K562 (cell line): ENCODE measurements around the gene MAB21L3. TPM values are rescaled to one million over a fixed set of nuclear protein-coding genes. Genes with fewer than 3 reads are reported as not detected.

Source experiments
- ATF1 ChIP-seq, 2 experiments: fragments of 450-650 bp in 1 of 2; IDR thresholded peaks; 2 replicates each; pipeline ENCODE4 v1.6.1; 2016; ENCODE audit warnings: missing compliant biosample characterization in 1 of 2, missing genetic modification characterization in 1 of 2
- CEBPB ChIP-seq: fragments of 450-650 bp; IDR thresholded peaks from 2 replicates; pipeline ENCODE4 v1.6.1; 2016; ENCODE audit warnings: missing genetic modification characterization, missing compliant biosample characterization
- DIDO1 ChIP-seq: fragments of 450-650 bp; IDR thresholded peaks from 2 replicates; pipeline ENCODE4 v1.6.1; 2016; ENCODE audit warnings: low read depth, missing biosample characterization, missing genetic modification characterization
- IFI16 ChIP-seq: fragments of 250-450 bp; sonication (Bioruptor Pico); IDR thresholded peaks from 2 replicates; pipeline ENCODE4 v2.1.2; 2022; ENCODE audit warnings: mild to moderate bottlenecking, inconsistent platforms
- KLF6 ChIP-seq: fragments of 250-450 bp; sonication (Bioruptor Pico); IDR thresholded peaks from 2 replicates; pipeline ENCODE4 v1.4.0; 2020; ENCODE audit warnings: mild to moderate bottlenecking, moderate library complexity, borderline replicate concordance
- NCOA4 ChIP-seq: fragments of 450-650 bp; IDR thresholded peaks from 2 replicates; pipeline ENCODE4 v1.6.1; 2018; ENCODE audit warnings: mild to moderate bottlenecking; ENCODE audit not compliant: partially characterized antibody
- ZBTB7A ChIP-seq: IDR thresholded peaks from 2 replicates; pipeline ENCODE4 v1.6.1; 2011; ENCODE audit warnings: low read depth, mild to moderate bottlenecking, low read length, moderate library complexity, borderline replicate concordance; ENCODE audit not compliant: control insufficient read depth
- polyA plus RNA-seq, 8 experiments: library from polyadenylated mRNA; depleted of rRNA in 4 of 8; stranded (reverse) in 5 of 8; unstranded in 3 of 8; fragments of >200 nt; fragmentation: Nextera tagmentation in 2 of 8; fragmentation: Illumina TruSeq in 1 of 8; extraction: Ambion mirVana in 2 of 8; extraction: Trizol in 1 of 8; gene quantifications; 2 replicates each; pipeline versions ENCODE4 v1.2.1 to v1.2.3, GENCODE V29; 2011 to 2014; ENCODE audit warnings: inconsistent platforms in 1 of 8, missing spikeins in 1 of 8
- total RNA-seq, 7 experiments: library from RNA; depleted of rRNA in 6 of 7; stranded (reverse); fragments of >200 nt in 6 of 7; fragmentation: Illumina TruSeq in 2 of 7; extraction: Trizol in 2 of 7; gene quantifications; 2 replicates each; pipeline versions ENCODE4 v1.2.1 to v1.2.3, GENCODE V29; 2011 to 2021; ENCODE audit warnings: low replicate concordance in 1 of 7
- TF ChIP-seq, protein P1 (sequence below): fragments of 250-450 bp; sonication (Bioruptor Pico); IDR thresholded peaks from 2 replicates; pipeline ENCODE4 v1.9.0; 2021; ENCODE audit warnings: mild to moderate bottlenecking, inconsistent platforms
- TF ChIP-seq, protein P2 (sequence below): sonication (generic); formaldehyde crosslinking; IDR thresholded peaks from 2 replicates; pipeline ENCODE4 v1.8.1; 2023; ENCODE audit warnings: mild to moderate bottlenecking, missing genetic modification reagents
- TF ChIP-seq, protein P3 (sequence below), 3 experiments: IDR thresholded peaks in 2 of 3; conservative IDR thresholded peaks in 1 of 3; 2 replicates each; pipeline ENCODE4 v1.5.1; 2011 to 2012; ENCODE audit warnings: low read length in 3 of 3, mild to moderate bottlenecking in 3 of 3, control low read depth in 2 of 3, improper control_type of control experiment in 1 of 3, inconsistent platforms in 1 of 3, low read depth in 1 of 3, mixed read lengths in 1 of 3, moderate library complexity in 1 of 3; ENCODE audit not compliant: insufficient read depth in 2 of 3
- TF ChIP-seq, protein P4 (sequence below): fragments of 150-350 bp; IDR thresholded peaks from 2 replicates; pipeline ENCODE4 v1.6.1; 2014; ENCODE audit warnings: low read depth, mild to moderate bottlenecking, low read length, borderline replicate concordance

MAB21L3 gene
- total and polyA plus RNA-seq, 9 of the 15 experiments (the other 6 are each of a cell fraction or from before 2014, with no cell fraction given): not detected

DNA sequence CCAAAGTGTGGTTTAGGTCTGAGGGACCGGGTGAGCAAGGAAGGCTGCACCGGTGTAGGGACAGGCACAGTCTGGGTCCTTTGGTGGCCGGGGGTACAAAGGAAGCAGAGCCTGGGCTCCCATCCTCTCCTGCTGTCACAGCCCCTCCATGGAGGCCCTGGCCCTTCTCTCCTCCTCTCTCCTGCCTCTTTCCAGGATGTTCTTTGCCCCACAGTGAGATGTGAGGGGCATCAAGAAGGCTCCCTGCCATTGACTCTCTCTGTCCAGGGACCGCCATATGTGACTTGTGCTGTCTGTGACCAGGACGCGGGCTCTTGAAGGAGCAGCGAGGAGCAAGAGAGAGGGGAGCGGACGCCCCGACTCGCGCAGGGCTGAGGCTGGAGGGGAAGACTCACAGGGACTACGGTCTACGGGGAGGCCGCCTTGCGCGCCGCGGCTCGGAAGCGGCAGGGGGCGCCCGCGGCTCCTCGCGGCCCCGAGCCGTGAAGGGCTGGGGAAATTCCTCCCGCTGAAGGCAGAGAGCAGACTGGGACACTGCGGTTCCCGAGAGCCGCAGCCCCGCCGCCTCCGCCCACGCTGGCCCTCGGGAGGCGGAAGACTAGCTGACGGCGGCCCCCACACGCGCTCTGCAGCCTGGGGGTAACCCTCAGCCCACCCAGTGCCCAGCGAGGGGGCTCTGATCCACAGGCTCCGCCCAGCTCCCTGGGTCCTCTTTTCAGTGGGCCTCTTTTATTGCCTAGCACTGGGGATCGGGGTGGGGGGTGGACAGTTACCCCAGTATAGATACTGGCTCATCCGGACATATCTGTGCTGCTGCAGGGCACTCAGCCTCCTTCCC is 40.8 kb downstream of the MAB21L3 start (continued):
- TF ChIP-seq, protein P1, sequence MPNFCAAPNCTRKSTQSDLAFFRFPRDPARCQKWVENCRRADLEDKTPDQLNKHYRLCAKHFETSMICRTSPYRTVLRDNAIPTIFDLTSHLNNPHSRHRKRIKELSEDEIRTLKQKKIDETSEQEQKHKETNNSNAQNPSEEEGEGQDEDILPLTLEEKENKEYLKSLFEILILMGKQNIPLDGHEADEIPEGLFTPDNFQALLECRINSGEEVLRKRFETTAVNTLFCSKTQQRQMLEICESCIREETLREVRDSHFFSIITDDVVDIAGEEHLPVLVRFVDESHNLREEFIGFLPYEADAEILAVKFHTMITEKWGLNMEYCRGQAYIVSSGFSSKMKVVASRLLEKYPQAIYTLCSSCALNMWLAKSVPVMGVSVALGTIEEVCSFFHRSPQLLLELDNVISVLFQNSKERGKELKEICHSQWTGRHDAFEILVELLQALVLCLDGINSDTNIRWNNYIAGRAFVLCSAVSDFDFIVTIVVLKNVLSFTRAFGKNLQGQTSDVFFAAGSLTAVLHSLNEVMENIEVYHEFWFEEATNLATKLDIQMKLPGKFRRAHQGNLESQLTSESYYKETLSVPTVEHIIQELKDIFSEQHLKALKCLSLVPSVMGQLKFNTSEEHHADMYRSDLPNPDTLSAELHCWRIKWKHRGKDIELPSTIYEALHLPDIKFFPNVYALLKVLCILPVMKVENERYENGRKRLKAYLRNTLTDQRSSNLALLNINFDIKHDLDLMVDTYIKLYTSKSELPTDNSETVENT (CRISPR knock-in tag): 0 out of 2 replicates have a peak, but pooled peaks have one; percentile 24
- TF ChIP-seq KLF6: 0 out of 2 replicates have a peak, but pooled peaks have one; percentile 32
- no peak for TF ChIP-seq IFI16
- TF ChIP-seq ATF1 (CRISPR knock-in tag; IDR thresholded peaks at IDR 0.05): no peak
- TF ChIP-seq ATF1 (tag; IDR thresholded peaks at IDR 0.05): peak; percentile 51
- TF ChIP-seq NCOA4: no peak
- peak; percentile 62; the same call in 1 of the 2 replicates for TF ChIP-seq ZBTB7A
- TF ChIP-seq DIDO1: 0 out of 2 replicates have a peak, but pooled peaks have one; percentile 20
- TF ChIP-seq, protein P2, sequence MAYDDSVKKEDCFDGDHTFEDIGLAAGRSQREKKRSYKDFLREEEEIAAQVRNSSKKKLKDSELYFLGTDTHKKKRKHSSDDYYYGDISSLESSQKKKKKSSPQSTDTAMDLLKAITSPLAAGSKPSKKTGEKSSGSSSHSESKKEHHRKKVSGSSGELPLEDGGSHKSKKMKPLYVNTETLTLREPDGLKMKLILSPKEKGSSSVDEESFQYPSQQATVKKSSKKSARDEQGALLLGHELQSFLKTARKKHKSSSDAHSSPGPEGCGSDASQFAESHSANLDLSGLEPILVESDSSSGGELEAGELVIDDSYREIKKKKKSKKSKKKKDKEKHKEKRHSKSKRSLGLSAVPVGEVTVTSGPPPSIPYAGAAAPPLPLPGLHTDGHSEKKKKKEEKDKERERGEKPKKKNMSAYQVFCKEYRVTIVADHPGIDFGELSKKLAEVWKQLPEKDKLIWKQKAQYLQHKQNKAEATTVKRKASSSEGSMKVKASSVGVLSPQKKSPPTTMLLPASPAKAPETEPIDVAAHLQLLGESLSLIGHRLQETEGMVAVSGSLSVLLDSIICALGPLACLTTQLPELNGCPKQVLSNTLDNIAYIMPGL (CRISPR knock-in tag): no peak; the same call in 1 of the 2 replicates
- TF ChIP-seq, protein P3, sequence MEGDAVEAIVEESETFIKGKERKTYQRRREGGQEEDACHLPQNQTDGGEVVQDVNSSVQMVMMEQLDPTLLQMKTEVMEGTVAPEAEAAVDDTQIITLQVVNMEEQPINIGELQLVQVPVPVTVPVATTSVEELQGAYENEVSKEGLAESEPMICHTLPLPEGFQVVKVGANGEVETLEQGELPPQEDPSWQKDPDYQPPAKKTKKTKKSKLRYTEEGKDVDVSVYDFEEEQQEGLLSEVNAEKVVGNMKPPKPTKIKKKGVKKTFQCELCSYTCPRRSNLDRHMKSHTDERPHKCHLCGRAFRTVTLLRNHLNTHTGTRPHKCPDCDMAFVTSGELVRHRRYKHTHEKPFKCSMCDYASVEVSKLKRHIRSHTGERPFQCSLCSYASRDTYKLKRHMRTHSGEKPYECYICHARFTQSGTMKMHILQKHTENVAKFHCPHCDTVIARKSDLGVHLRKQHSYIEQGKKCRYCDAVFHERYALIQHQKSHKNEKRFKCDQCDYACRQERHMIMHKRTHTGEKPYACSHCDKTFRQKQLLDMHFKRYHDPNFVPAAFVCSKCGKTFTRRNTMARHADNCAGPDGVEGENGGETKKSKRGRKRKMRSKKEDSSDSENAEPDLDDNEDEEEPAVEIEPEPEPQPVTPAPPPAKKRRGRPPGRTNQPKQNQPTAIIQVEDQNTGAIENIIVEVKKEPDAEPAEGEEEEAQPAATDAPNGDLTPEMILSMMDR (IDR thresholded peaks at IDR 0.05 in 2 of 3, conservative IDR thresholded peaks at IDR 0.05 in 1 of 3; ENCODE audit: insufficient read depth in 2 of 3, low read depth in 1 of 3, low read length in 3 of 3): peak; percentile 94 to 99 (median 97)
- TF ChIP-seq CEBPB: no peak
- TF ChIP-seq, protein P4, sequence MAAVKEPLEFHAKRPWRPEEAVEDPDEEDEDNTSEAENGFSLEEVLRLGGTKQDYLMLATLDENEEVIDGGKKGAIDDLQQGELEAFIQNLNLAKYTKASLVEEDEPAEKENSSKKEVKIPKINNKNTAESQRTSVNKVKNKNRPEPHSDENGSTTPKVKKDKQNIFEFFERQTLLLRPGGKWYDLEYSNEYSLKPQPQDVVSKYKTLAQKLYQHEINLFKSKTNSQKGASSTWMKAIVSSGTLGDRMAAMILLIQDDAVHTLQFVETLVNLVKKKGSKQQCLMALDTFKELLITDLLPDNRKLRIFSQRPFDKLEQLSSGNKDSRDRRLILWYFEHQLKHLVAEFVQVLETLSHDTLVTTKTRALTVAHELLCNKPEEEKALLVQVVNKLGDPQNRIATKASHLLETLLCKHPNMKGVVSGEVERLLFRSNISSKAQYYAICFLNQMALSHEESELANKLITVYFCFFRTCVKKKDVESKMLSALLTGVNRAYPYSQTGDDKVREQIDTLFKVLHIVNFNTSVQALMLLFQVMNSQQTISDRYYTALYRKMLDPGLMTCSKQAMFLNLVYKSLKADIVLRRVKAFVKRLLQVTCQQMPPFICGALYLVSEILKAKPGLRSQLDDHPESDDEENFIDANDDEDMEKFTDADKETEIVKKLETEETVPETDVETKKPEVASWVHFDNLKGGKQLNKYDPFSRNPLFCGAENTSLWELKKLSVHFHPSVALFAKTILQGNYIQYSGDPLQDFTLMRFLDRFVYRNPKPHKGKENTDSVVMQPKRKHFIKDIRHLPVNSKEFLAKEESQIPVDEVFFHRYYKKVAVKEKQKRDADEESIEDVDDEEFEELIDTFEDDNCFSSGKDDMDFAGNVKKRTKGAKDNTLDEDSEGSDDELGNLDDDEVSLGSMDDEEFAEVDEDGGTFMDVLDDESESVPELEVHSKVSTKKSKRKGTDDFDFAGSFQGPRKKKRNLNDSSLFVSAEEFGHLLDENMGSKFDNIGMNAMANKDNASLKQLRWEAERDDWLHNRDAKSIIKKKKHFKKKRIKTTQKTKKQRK: no peak
